ENCODE results near the gene CBFB. TPM values are rescaled to one million over a fixed set of nuclear protein-coding genes. Genes with fewer than 3 reads are reported as not detected.
A peak's percentile ranks its signal among the peaks of the same experiment; 100 is the strongest.

The CBFB gene
- total and polyA plus RNA-seq, 7 experiments from 2014 or later: 53.2 to 223 (median 81.2) TPM

DNA sequence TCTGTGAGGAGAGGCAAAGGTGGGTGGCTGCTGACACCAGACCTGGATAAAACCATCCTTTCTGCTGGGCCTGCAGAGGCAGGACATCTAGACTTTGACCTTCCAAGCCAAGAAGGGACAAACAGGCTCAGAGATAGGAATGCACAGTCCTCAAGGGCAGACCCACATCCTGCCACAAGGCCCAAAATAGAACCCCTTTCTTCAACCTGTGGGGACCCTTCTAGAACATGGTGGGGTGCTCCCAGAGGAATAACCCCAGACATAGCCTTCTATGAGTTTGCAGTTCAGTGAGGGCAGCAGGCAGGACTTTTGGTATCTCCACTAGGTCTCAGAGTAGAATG, 3.8 kb upstream of the CBFB start:
- Histone ChIP-seq H3K9me3 (ENCODE audit: control insufficient read depth in 2 of 3, low read length in 3 of 3) (no peaks in the 10 kb centered on the region), H3K36me3 (ENCODE audit: control insufficient read depth in 2 of 3, insufficient read depth in 3 of 3, low read length in 3 of 3) (no peaks in the 10 kb centered on the region), H3K27me3 (ENCODE audit: control insufficient read depth in 2 of 2, insufficient read depth in 2 of 2, low read length in 2 of 2) (no peaks in the 10 kb centered on the region), H3K4me1 (ENCODE audit: control insufficient read depth in 2 of 2, insufficient read depth in 2 of 2, low read length in 2 of 2) (peaks cover 2 to 11% of the 10 kb centered on the region in 2 donors), H3K27ac (ENCODE audit: low read depth, low read length) (no peak overlapping the region), H3K4me3 (ENCODE audit: low read length) (no peak overlapping the region)
- no peaks in the 10 kb centered on the region for H3K27me3 Mint-ChIP-seq
- peaks cover 0 to 4% (median 0%) of the 10 kb centered on the region in 5 donors for H3K36me3 Mint-ChIP-seq
- ChIA-PET CTCF (no interaction called here), POLR2A (interaction anchor here (0.6 to 4.3 kb wide), 3 partner anchors 7 to 166 kb away, joined by 3 to 31 read pairs (median 4); no protein-coding TSS in a partner anchor)
- peak overlapping the region in 1 of 10 donors; percentile 39 for H3K4me3 Mint-ChIP-seq
- intact Hi-C loops (cut with micrococcal nuclease): loop anchor here in 1 of 2 donors (5.0 kb wide), 2 partner anchors 78 to 328 kb away; partner anchors contain the start of gene CMTM4
- H3K9me3 Mint-ChIP-seq: no peaks in the 10 kb centered on the region
- DNase-seq (peak in 1 of 9 donors; percentile 19), ATAC-seq (no peak)
- peak overlapping the region in 2 of 9 donors; percentile 43 to 65 for H3K27ac Mint-ChIP-seq
- H3K4me1 Mint-ChIP-seq: peaks cover 0 to 40% (median 15%) of the 10 kb centered on the region in 7 donors

- Mint-ChIP-seq H3K27me3 (no peaks in the 10 kb centered on the region), H3K9me3 (no peaks in the 10 kb centered on the region), H3K4me3 (peak overlapping the region in 2 of 10 donors; percentile 9 to 29), H3K4me1 (peaks cover 3 to 43% (median 27%) of the 10 kb centered on the region in 7 donors), H3K27ac (peak overlapping the region in 3 of 9 donors; percentile 17 to 49 (median 43)), H3K36me3 (peaks cover 0 to 14% (median 0%) of the 10 kb centered on the region in 5 donors)
- ATAC-seq (no peak), DNase-seq (peak in 1 of 9 donors; percentile 18)
- H3K4me1 ChIP-seq (ENCODE audit: control insufficient read depth in 2 of 2, insufficient read depth in 2 of 2, low read length in 2 of 2): peaks cover 10 to 23% of the 10 kb centered on the region in 2 donors
- no peaks in the 10 kb centered on the region for H3K27me3 ChIP-seq (ENCODE audit: control insufficient read depth in 2 of 2, insufficient read depth in 2 of 2, low read length in 2 of 2)
- H3K27ac ChIP-seq (ENCODE audit: low read depth, low read length): no peak overlapping the region
- intact Hi-C loops (cut with micrococcal nuclease): loop anchor here in 1 of 2 donors (5.0 kb wide), 2 partner anchors 79 to 329 kb away; partner anchors contain the start of gene CMTM4
- ChIA-PET CTCF (interaction anchor here (0.7 to 3.7 kb wide), 4 partner anchors 8 to 135 kb away, joined by 3 to 19 read pairs (median 8); no protein-coding TSS in a partner anchor), POLR2A (interaction anchor here (0.6 to 4.3 kb wide), 6 partner anchors 8 to 183 kb away, joined by 4 to 31 read pairs (median 6); partner anchors contain the start of genes FBXL8 and TRADD)
- no peaks in the 10 kb centered on the region for H3K9me3 ChIP-seq (ENCODE audit: control insufficient read depth in 2 of 3, low read length in 3 of 3)
- H3K4me3 ChIP-seq (ENCODE audit: low read length): no peak overlapping the region
- H3K36me3 ChIP-seq (ENCODE audit: control insufficient read depth in 2 of 3, insufficient read depth in 3 of 3, low read length in 3 of 3): no peaks in the 10 kb centered on the region
Observed at GRCh38 chr16:67026570-67026969, 2.4 kb upstream of the CBFB start.

GRCh38 chr16:67027046-67027445, 1.9 kb upstream of the CBFB start:
- ATAC-seq: no peak

GRCh38 chr16:67028167-67028695, 718 bp upstream of the CBFB start:
- ATAC-seq (no peak), DNase-seq (no peak)
- Mint-ChIP-seq H3K4me3 (peak overlapping the region; percentile 80 to 91 (median 86)), H3K9me3 (no peaks in the 10 kb centered on the region), H3K27ac (peak overlapping the region; percentile 90 to 97 (median 95)), H3K36me3 (peaks cover 0 to 25% (median 0%) of the 10 kb centered on the region in 5 donors), H3K27me3 (no peaks in the 10 kb centered on the region), H3K4me1 (peaks cover 17 to 51% (median 41%) of the 10 kb centered on the region in 7 donors)
- no peaks in the 10 kb centered on the region for H3K9me3 ChIP-seq (ENCODE audit: control insufficient read depth in 2 of 3, low read length in 3 of 3)
- H3K27me3 ChIP-seq (ENCODE audit: control insufficient read depth in 2 of 2, insufficient read depth in 2 of 2, low read length in 2 of 2): no peaks in the 10 kb centered on the region
- H3K4me1 ChIP-seq (ENCODE audit: control insufficient read depth in 2 of 2, insufficient read depth in 2 of 2, low read length in 2 of 2): peaks cover 16 to 23% of the 10 kb centered on the region in 2 donors
- intact Hi-C loops (cut with micrococcal nuclease): loop anchor here (1.0 to 5.0 kb wide), 7 partner anchors 10 to 331 kb away; partner anchors contain the start of genes CMTM4 (in 1 of the 2), E2F4 (in 1 of the 2) and TMEM208 (in 1 of the 2)
- H3K36me3 ChIP-seq (ENCODE audit: control insufficient read depth in 2 of 3, insufficient read depth in 3 of 3, low read length in 3 of 3): no peaks in the 10 kb centered on the region
- ChIA-PET POLR2A (interaction anchor here (0.6 to 4.3 kb wide), 19 partner anchors 9 to 215 kb away, joined by 3 to 31 read pairs (median 3); partner anchors contain the start of genes B3GNT9, FBXL8, PHAF1 and TMEM208), CTCF (interaction anchor here (0.6 to 3.7 kb wide), 4 partner anchors 10 to 129 kb away, joined by 3 to 19 read pairs (median 8); no protein-coding TSS in a partner anchor)
- peak overlapping the region; percentile 99 for H3K27ac ChIP-seq (ENCODE audit: low read depth, low read length)
- peak overlapping the region; percentile 72 for H3K4me3 ChIP-seq (ENCODE audit: low read length)

More at GRCh38 chr16:67027046-67027445, 1.9 kb upstream of the CBFB start:
- Histone ChIP-seq H3K9me3 (ENCODE audit: control insufficient read depth in 2 of 3, low read length in 3 of 3) (no peaks in the 10 kb centered on the region), H3K4me1 (ENCODE audit: control insufficient read depth in 2 of 2, insufficient read depth in 2 of 2, low read length in 2 of 2) (peaks cover 14 to 23% of the 10 kb centered on the region in 2 donors), H3K4me3 (ENCODE audit: low read length) (no peak overlapping the region), H3K27me3 (ENCODE audit: control insufficient read depth in 2 of 2, insufficient read depth in 2 of 2, low read length in 2 of 2) (no peaks in the 10 kb centered on the region), H3K36me3 (ENCODE audit: control insufficient read depth in 2 of 3, insufficient read depth in 3 of 3, low read length in 3 of 3) (no peaks in the 10 kb centered on the region), H3K27ac (ENCODE audit: low read depth, low read length) (no peak overlapping the region)
- POLR2A ChIA-PET: interaction anchor here (0.6 to 4.3 kb wide), 6 partner anchors 9 to 182 kb away, joined by 4 to 31 read pairs (median 6); partner anchors contain the start of genes FBXL8 and TRADD
- intact Hi-C loops (cut with micrococcal nuclease): loop anchor here in 1 of 2 donors (5.0 kb wide), 2 partner anchors 80 to 330 kb away; partner anchors contain the start of gene CMTM4
- H3K4me3 Mint-ChIP-seq: peak overlapping the region in 8 of 10 donors; percentile 2 to 69 (median 26)
- peak overlapping the region in 7 of 9 donors; percentile 13 to 72 (median 49) for H3K27ac Mint-ChIP-seq
- peaks cover 0 to 19% (median 0%) of the 10 kb centered on the region in 5 donors for H3K36me3 Mint-ChIP-seq
- no peaks in the 10 kb centered on the region for H3K27me3 Mint-ChIP-seq
- no peaks in the 10 kb centered on the region for H3K9me3 Mint-ChIP-seq
- H3K4me1 Mint-ChIP-seq: peaks cover 8 to 48% (median 32%) of the 10 kb centered on the region in 7 donors
- CTCF ChIA-PET: interaction anchor here (2.0 to 3.7 kb wide), 2 partner anchors 9 to 14 kb away, joined by 12 to 19 read pairs; no protein-coding TSS in a partner anchor
- peak in 1 of 9 donors; percentile 20 for DNase-seq

DNA sequence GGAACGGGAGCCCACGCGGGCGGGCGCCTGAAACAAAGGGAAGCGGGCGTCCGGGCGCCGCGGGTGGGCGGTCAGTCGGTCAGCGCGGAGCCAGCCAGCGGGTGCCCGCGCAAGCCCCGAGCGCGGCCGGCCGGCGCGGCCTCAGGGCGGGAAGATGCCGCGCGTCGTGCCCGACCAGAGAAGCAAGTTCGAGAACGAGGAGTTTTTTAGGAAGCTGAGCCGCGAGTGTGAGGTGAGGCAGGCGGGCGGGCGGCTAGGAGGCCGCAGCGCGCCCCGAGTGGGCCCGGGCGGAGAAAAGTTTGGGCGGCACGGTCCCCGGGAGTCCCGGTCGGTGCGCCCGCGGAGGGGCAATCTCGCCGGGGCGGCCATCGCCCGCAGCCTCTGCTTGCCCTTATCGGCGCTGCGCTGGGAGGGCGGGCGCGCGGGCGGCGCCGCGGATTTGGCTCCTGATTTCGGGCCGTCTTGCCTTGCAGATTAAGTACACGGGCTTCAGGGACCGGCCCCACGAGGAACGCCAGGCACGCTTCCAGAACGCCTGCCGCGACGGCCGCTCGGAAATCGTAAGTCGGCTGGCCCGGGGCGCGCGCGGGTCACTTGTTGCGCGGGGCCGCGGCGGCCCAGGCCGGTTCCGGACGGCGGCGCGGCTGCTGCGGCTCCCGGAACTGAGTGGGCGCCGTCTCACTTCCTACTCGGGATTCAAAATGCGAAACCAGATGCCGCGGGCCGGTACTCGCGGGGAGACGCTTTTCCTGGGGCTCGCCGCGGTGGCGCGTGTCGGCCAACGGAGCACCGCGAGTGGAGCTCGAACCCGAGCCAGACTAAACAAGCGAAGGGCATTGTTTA, 526 bp downstream of the CBFB start:
- peak overlapping the region; percentile 86 for H3K27ac ChIP-seq (ENCODE audit: low read depth, low read length)
- ATAC-seq (peak; percentile 30), DNase-seq (peak in 8 of 9 donors; percentile 45 to 76 (median 63))
- CTCF ChIA-PET: interaction anchor here (0.6 to 3.7 kb wide), 2 partner anchors 11 to 381 kb away, joined by 3 to 19 read pairs; no protein-coding TSS in a partner anchor
- Mint-ChIP-seq H3K36me3 (peaks cover 0 to 27% (median 2%) of the 10 kb centered on the region in 5 donors), H3K27me3 (no peaks in the 10 kb centered on the region), H3K4me3 (peak overlapping the region; percentile 86 to 93 (median 90)), H3K9me3 (no peaks in the 10 kb centered on the region), H3K4me1 (peaks cover 21 to 58% (median 49%) of the 10 kb centered on the region in 7 donors), H3K27ac (peak overlapping the region; percentile 69 to 92 (median 85))
- H3K4me1 ChIP-seq (ENCODE audit: control insufficient read depth in 2 of 2, insufficient read depth in 2 of 2, low read length in 2 of 2): peaks cover 16 to 23% of the 10 kb centered on the region in 2 donors
- H3K27me3 ChIP-seq (ENCODE audit: control insufficient read depth in 2 of 2, insufficient read depth in 2 of 2, low read length in 2 of 2): no peaks in the 10 kb centered on the region
- H3K4me3 ChIP-seq (ENCODE audit: low read length): peak overlapping the region; percentile 78
- POLR2A ChIA-PET: interaction anchor here (0.7 to 4.3 kb wide), 12 partner anchors 8 to 465 kb away, joined by 3 to 33 read pairs (median 3); partner anchors contain the start of gene ATP6V0D1
- H3K9me3 ChIP-seq (ENCODE audit: control insufficient read depth in 2 of 3, low read length in 3 of 3): no peaks in the 10 kb centered on the region
- H3K36me3 ChIP-seq (ENCODE audit: control insufficient read depth in 2 of 3, insufficient read depth in 3 of 3, low read length in 3 of 3): no peaks in the 10 kb centered on the region
- intact Hi-C loops (cut with micrococcal nuclease): loop anchor here (1.0 to 5.0 kb wide), 12 partner anchors 11 to 332 kb away; partner anchors contain the start of genes CMTM4 (in 1 of the 2), FBXL8 (in 1 of the 2), MATCAP1 (in 1 of the 2) and PHAF1 (in 1 of the 2)
